Fibroblast of upper back skin (primary cell): ENCODE measurements around the gene NAT9.

ENCODE experiments used
- DNase-seq: peaks from one replicate; pipeline ENCODE4 v3.0.0-alpha.2; 2013

Gene NAT9

DNA sequence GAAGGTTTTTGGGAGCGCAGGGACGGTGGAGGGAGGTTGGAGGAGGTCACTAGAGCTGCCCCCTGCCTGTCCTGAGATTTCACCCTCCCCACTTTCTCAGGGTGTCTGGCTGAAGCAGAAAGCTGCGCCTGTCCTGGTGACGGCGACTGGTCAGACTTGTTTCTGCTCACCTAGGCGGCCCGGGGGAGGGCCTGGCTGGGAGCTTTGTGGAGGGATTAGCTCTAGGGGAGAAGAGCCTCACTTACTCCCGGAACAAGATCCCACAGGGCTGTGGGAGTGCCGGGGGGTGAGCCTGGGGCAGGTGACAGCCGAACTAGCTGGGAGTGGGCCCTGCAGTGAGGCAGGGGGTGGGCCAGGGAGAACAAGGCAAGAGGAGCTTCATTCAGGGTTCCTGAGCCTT, 16.2 kb downstream of the NAT9 start:
- DNase-seq, result no peak

DNA sequence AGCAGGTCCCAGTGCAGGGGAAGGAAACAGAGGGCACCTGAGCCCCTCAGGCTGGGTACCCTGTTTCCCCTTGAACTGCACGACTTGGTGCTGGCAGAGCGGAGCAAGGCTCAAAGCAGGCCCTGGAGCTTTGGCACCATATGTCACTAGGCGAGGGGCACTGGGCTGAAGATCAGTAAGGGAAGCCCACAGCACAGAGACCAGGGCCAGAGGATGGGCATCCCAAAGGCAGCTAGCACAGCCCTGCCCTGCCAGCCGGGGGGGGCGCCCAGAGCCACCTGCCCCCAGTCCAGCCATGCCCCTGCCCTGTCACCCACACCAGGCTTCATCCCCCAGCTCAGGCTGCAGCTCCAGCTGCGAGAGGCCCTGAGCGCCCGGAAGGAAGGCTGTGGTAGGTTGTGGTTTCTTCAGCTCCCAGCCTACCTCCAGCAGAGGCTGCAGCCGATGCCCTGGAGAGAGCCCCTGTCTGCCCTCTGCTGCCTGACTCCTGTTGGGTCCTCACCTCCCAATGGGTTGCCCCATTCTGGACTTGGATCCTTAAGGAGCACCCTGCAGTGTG, 16.8 kb downstream of the NAT9 start:
- no peak for DNase-seq

DNA sequence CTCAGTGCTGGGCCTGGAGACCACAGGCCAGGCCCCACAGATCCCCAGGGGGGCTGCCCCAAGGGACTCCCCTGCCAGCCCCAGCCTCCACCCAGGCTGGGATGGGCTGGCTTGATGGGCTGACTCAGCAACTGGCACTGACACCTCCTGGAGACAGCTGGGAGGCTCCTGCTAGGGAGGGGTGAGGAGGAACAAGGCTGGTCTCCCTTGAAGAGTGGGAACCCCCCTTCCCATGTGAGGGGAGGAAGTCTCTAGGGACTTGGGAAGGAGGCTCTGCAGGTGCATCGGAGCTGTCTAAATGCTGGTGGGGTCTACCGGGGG, 17.3 kb downstream of the NAT9 start:
- DNase-seq, result no peak

DNA sequence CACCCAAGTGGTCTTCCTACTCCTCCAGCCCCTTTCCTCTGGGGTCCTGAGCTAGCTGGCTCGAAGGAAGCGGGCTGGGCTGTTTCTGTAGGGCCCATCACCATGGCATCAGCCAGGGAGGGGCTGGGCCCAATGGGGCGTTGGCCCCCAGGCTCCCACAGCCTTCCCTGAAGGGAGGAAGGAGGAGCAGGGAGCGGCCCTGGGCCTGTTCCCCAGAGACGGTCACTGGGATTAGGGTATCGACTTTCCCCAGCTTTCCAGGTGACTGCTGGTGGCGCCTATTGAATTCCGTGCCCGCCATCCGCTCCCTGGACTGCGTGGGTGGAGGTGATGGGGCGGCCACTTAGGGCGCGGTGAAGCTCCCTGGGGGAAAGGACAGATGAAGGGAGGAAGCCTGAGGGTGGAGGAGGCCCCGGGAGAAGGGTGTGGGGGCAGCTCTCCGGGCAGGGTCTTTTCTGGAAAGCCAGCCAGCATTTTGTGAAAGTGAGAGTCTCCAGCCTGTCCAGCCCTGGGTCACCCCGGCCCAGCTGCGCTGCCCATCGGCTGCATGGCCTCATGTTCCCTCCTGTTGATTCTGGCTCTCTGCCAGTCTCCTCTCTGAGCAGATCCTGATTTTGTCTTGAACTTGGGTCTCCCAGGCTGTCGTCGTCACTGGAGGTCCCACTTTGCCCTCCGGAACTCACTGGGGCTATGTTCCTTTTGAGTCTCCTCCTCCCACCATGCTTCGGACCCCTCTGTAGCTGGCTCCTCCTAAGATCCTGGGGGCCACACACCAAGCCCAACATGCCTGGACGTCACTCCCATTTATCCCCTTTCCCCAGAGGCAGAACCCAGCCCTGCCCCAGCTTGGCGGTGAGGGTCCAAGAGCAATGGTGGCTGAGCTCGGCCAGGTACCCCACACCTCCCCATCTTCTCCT, 18.0 kb downstream of the NAT9 start:
- DNase-seq, result no peak

GRCh38 chr17:74757502-74757901, 18.6 kb downstream of the NAT9 start:
- DNase-seq, result no peak

DNA sequence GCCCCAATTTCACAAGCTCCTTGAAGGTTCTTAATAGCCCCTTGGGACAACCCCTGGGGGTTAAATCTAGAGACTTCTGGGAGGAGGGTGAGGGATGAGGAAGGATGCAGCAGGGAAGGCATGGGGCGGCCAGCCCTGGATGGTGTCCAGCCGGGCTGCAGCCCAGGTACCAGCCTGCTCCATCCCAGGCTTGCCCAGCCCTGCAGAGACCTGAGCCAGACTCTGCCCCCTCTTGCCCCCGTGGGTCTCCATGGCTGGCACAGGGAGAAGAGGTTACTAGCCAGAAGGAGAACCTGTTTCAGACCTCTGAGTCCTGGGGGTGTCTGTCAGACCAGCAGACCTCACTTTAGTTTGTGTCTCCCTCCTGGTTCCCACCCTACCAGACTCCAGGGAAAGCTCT, 19.3 kb downstream of the NAT9 start:
- DNase-seq, result no peak

GRCh38 chr17:74755533-74755932, 20.6 kb downstream of the NAT9 start:
- no peak for DNase-seq

GRCh38 chr17:74754832-74755231, 21.3 kb downstream of the NAT9 start:
- no peak for DNase-seq

- no peak for DNase-seq
Measured at GRCh38 chr17:74752822-74753401, 23.2 kb downstream of the NAT9 start.

DNA sequence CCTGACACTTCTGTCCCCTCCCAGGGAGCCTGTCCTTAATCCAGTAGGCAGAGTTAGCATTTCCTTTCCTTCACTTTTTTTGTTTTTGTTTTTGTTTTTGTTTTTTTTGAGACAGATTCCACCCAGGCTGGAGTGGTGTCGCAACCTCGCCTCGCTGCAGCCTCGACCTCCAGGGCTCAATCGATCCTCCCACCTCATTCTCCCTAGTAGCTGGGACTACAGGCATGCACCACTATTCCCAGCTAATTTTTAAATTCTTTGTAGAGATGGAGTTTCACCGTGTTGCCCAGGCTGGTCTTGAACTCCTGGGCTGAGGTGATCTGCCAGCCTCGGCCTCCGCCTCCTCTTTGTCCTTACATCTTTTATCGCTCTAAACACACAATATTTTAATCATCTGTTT, 23.7 kb downstream of the NAT9 start:
- DNase-seq, result no peak

DNA sequence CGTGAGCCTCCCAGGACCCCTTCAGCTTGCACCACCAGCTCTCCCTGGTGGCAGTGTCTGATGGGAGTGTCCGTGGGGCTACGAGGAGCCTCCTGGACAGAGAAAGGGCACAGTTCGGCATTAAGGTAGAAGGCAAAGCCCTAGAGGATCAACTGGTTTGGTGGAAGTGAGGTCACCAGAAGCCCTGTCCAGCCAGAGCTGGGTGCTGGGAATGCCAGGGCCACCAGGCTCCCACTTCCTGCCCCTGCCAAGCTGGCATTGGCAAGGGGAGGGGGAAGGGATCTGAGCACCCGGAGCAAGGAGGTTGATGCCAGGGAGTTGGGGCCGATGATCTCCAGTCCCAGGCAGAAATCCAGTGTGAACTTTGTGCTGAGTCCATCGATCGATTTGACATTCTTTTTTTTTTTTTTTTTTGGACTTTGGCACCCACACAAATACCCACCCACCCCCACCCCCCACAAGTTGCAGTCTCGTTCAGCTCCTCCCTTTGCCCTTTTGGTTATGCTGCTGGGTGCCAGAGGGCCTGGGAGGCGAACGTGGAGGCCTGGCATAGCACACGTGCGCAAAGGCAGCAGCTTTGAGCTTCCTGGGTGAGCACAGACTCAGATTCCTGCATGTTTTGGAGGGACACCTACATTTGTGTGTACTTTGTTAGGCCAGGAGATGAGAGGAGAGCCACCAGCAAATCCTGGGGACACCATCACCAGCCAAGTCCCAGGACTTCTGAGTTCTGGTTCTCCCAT, 25.6 kb downstream of the NAT9 start:
- DNase-seq, result no peak

DNA sequence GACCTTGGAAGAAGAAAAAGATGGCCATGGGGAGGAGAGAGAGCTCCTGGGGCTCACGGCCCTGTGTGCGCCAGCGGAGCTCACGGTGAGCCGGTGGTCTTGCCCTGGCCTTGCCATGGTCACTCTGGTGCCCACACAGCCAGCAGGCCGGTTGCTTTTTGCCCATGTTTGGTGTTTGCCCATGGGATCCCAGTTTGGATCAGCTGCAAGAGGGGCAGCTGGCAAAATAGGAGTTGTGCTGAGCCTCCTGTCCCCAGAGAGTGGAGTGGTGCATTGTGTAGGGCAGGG, 26.2 kb downstream of the NAT9 start:
- no peak for DNase-seq

DNA sequence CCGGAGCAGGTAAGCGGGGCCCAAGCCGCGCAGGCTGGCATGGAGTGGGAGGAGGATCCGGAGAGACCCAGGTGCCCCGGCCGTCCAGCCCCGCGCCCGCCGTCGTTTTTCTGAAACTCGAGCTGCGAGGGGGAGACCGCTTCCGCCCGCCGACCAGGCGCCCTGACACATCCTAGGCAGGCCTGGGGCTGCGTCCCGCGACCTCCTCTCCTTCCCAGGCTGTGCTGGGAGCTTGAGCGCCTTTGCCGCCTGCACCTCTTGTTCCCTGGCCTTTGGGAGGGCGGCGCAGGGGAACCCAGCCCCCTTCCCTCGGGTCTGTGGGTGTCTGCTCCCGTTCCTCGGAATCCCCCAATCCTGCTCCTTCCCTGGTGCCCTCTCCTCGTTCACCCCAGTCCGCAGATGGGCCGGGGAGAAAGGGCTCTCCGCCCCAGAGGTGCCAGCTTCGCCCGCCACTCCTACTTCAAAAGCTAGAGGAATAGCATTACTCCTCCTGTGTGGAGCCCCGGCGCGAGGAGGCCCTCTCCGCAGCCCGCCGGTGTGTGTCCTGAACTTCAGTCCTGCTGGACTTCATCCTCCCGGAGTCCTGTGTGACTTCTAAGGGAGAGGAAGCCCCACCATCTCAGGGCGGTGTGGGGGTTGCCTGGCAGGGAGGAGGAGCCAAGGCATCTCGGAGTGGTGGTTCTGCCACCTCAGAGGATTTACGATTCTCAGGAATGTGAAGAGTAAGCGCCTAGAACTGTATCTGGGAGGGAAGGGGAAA, 26.7 kb downstream of the NAT9 start:
- DNase-seq, result peak; percentile 23

DNA sequence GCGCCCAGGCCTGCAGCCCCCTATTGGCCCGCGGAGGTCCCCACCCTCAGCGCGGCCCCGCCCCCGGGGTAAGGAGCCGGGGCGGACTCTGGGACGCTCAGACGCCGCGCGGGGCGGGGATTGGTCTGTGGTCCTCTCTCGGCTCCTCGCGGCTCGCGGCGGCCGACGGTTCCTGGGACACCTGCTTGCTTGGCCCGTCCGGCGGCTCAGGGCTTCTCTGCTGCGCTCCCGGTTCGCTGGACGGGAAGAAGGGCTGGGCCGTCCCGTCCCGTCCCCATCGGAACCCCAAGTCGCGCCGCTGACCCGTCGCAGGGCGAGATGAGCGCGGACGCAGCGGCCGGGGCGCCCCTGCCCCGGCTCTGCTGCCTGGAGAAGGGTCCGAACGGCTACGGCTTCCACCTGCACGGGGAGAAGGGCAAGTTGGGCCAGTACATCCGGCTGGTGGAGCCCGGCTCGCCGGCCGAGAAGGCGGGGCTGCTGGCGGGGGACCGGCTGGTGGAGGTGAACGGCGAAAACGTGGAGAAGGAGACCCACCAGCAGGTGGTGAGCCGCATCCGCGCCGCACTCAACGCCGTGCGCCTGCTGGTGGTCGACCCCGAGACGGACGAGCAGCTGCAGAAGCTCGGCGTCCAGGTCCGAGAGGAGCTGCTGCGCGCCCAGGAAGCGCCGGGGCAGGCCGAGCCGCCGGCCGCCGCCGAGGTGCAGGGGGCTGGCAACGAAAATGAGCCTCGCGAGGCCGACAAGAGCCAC, 27.4 kb downstream of the NAT9 start, which contains the start of gene NHERF1:
Gene NHERF1, plus strand, starts transcription at position 100 of the 750 bp plus-strand sequence. Its CDS starts 219 bp downstream, at position 319.
- DNase-seq, result peak; percentile 88

GRCh38 chr17:74748279-74748528, 27.9 kb downstream of the NAT9 start:
- no peak for DNase-seq

DNA sequence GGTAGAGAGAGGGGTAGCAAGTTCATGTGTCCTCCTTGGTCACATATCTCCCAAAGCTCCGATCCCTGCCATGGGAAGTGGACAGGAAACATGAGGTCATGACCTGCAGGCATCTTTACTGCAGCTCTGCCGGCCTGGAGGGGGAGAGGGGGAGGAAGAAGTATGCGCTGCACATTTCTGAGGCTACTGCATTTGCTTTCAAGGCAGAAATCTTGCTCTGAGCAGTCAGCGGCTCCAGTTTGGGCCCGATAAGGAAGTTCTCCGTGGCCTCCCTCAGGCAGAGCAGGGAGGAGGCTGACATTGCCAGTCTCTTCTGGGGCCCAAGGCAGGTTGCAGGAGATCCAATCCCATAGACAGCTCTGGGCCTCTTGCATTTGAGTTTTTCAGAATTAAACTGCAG, 29.2 kb downstream of the NAT9 start:
- DNase-seq, result no peak

GRCh38 chr17:74746376-74746775, 29.8 kb downstream of the NAT9 start:
- DNase-seq, result no peak

GRCh38 chr17:74745548-74746177, 30.5 kb downstream of the NAT9 start:
- DNase-seq, result no peak

DNA sequence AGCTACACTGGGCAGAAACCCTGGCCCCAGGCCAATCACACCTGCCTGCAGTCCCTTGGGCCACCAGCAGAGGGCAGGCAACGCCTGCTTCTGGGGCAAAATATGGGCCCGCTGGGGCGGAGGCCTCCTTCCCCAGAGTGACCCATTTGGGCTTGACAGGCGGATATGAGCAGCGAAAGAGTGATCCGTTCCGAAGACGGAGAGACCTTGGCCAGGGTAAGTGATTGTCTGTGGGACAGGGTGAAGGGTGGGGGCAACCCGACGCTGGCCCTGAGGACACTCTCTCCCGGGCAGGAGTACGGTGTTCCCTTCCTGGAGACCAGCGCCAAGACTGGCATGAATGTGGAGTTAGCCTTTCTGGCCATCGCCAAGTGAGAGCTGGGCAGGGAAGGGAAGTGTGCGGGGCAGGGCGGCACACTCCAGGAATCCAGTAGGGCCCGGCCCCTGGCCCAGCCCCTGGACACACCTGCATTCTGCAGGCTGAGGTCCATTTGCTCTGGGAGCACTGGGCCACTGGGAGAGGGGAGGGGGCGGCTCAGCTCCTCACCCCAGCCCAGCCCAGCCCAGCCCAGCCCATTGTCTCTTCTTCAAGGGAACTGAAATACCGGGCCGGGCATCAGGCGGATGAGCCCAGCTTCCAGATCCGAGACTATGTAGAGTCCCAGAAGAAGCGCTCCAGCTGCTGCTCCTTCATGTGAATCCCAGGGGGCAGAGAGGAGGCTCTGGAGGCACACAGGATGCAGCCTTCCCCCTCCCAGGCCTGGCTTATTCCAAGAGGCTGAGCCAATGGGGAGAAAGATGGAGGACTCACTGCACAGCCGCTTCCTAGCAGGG, 31.2 kb downstream of the NAT9 start:
- peak; percentile 52 for DNase-seq

- no peak for DNase-seq
Measured at GRCh38 chr17:74744349-74744713, 31.8 kb downstream of the NAT9 start.

- no peak for DNase-seq
Measured at GRCh38 chr17:74743755-74744154, 32.4 kb downstream of the NAT9 start.
